DOHH2 (cell line): ENCODE results near the gene RNU2-63P.

Experiments
- H3F3A ChIP-seq: fragments of 200-600 bp; sonication (generic), shearing (Covaris generic); 2 replicates; pipeline ENCODE4 v1.6.0; 2016; ENCODE audit warnings: antibody characterized with exemption, mild to moderate bottlenecking; ENCODE audit not compliant: control insufficient read depth, insufficient read depth
- H3K27ac ChIP-seq: fragments of 200-600 bp; sonication (generic); 2 replicates; pipeline ENCODE4 v1.5.1; 2014; ENCODE audit warnings: low read depth, mild to moderate bottlenecking, low read length, moderate library complexity
- H3K27me3 ChIP-seq: fragments of 200-600 bp; sonication (generic); 2 replicates; pipeline ENCODE4 v1.6.1; 2014; ENCODE audit warnings: mild to moderate bottlenecking, low read length, mixed read lengths; ENCODE audit not compliant: control insufficient read depth
- H3K36me3 ChIP-seq: fragments of 200-600 bp; sonication (generic); 2 replicates; pipeline ENCODE4 v1.6.1; 2014; ENCODE audit warnings: mild to moderate bottlenecking, low read length, moderate library complexity, mixed read lengths; ENCODE audit not compliant: control insufficient read depth
- H3K4me1 ChIP-seq: fragments of 200-600 bp; sonication (generic); 2 replicates; pipeline ENCODE4 v1.6.1; 2014; ENCODE audit warnings: mild to moderate bottlenecking, low read length, mixed read lengths; ENCODE audit not compliant: control insufficient read depth
- H3K4me2 ChIP-seq: fragments of 200-600 bp; sonication (generic); 2 replicates; pipeline ENCODE4 v1.6.0; 2014; ENCODE audit warnings: mild to moderate bottlenecking, low read length, moderate library complexity
- H3K4me3 ChIP-seq: fragments of 200-600 bp; sonication (generic); 2 replicates; pipeline ENCODE4 v1.5.1; 2014; ENCODE audit warnings: mild to moderate bottlenecking, low read length, mixed read lengths
- H3K79me2 ChIP-seq: fragments of 200-600 bp; sonication (generic); 2 replicates; pipeline ENCODE4 v1.6.1; 2014; ENCODE audit warnings: mild to moderate bottlenecking, low read length, mixed read lengths; ENCODE audit not compliant: control insufficient read depth
- H3K9me2 ChIP-seq: fragments of 200-600 bp; sonication (generic); replicated peaks from 2 replicates; pipeline ENCODE4 v1.6.1; 2014; ENCODE audit warnings: mild to moderate bottlenecking, low read length, mixed read lengths; ENCODE audit not compliant: control insufficient read depth
- H3K9me3 ChIP-seq: fragments of 200-600 bp; sonication (generic); 2 replicates; pipeline ENCODE4 v1.6.1; 2014; ENCODE audit warnings: antibody characterized with exemption, low read length, mixed read lengths; ENCODE audit not compliant: control insufficient read depth, insufficient read depth
- H4K20me1 ChIP-seq: fragments of 200-600 bp; sonication (generic); 2 replicates; pipeline ENCODE4 v1.6.0; 2014; ENCODE audit warnings: low read depth, mild to moderate bottlenecking, antibody characterized with exemption, low read length, moderate library complexity; ENCODE audit not compliant: control insufficient read depth, insufficient read depth
- CTCF ChIP-seq: fragments of 200-600 bp; sonication (generic); IDR thresholded peaks from one replicate; pipeline ENCODE4 v1.5.1; 2014; ENCODE audit warnings: antibody characterized with exemption, mild to moderate bottlenecking, low read depth, low read length; ENCODE audit not compliant: poor library complexity, severe bottlenecking
- EZH2phosphoT487 ChIP-seq: fragments of 200-600 bp; sonication (generic); IDR thresholded peaks from 2 replicates; pipeline ENCODE4 v1.6.1; 2017; ENCODE audit warnings: borderline replicate concordance, mild to moderate bottlenecking, antibody characterized with exemption, low read length, moderate library complexity, mixed read lengths

RNU2-63P gene

DNA sequence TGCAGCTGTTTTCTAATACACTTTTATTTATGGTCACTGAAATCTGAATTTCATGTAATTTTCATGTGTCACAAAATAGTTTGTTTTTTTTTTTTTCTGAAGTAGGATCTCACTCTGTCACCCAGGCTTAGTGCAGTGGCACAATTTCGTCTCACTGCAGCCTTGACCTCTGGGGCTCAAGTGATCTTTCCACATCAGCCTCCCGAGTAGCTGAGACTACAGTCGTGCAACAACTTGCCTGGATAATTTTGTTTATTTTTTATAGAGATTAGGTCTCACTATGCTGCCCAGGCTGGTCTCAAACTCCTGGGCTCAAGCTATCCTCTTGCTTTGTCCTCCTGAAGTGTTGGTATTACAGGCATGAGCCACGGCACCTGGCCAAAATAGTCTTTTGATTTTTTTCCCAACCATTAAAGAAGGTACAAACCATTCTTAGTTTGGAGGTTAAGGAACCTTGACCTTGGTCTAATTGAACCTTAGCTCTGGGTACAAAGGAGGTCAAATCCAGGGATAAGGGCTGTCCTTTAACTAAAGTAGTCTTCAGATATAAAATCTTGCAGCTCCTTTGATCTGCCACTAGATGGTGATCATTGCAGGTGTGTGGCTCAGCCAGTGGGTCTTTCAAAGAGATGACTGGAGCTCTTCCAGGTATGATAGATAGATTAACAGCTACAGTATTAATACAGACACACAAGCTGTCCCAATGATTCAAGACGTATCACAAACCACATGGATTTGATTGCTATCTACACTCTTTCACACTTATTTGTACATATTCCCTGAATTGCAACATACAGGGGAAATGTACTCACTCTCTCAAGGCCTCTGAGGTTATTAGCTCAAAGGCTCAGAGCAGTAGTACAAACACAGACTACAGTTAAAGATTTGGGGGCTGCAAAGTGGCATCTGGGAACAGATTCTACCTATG lies 43.9 kb upstream of the RNU2-63P start:
- no peaks in the 10 kb centered on the region for H4K20me1 ChIP-seq
- no peaks in the 10 kb centered on the region for H3K27me3 ChIP-seq
- H3K79me2 ChIP-seq, result peaks cover 3% of the 10 kb centered on the region
- H3K4me2 ChIP-seq, result no peak overlapping the region
- H3K36me3 ChIP-seq, result peaks cover 3% of the 10 kb centered on the region
- H3K9me3 ChIP-seq, result no peaks in the 10 kb centered on the region
- H3K9me2 ChIP-seq, result no peaks in the 10 kb centered on the region
- peaks cover 8% of the 10 kb centered on the region for H3K4me1 ChIP-seq
- no peak overlapping the region for H3K4me3 ChIP-seq
- TF ChIP-seq EZH2phosphoT487 (no peak), CTCF (peak; percentile 78)
- no peak overlapping the region for H3K27ac ChIP-seq
- no peaks in the 10 kb centered on the region for H3F3A ChIP-seq

GRCh38 chr2:88058191-88058590 lies 41.8 kb upstream of the RNU2-63P start:
- H3K9me3 ChIP-seq, result no peaks in the 10 kb centered on the region
- H3K9me2 ChIP-seq, result no peaks in the 10 kb centered on the region
- no peak overlapping the region for H3K27ac ChIP-seq
- H3K79me2 ChIP-seq, result peaks cover 24% of the 10 kb centered on the region
- H3K4me3 ChIP-seq, result no peak overlapping the region
- no peak overlapping the region for H3K4me2 ChIP-seq
- peaks cover 23% of the 10 kb centered on the region for H3K36me3 ChIP-seq
- peaks cover 23% of the 10 kb centered on the region for H3K4me1 ChIP-seq
- H4K20me1 ChIP-seq, result 0 out of 2 replicates have a peak, but pooled peaks cover 8% of the 10 kb centered on the region
- H3K27me3 ChIP-seq, result no peaks in the 10 kb centered on the region
- H3F3A ChIP-seq, result 0 out of 2 replicates have a peak, but pooled peaks cover 6% of the 10 kb centered on the region
- no peak for TF ChIP-seq CTCF
- no peak for TF ChIP-seq EZH2phosphoT487

- H3K4me3 ChIP-seq, result no peak overlapping the region
- no peak for TF ChIP-seq CTCF
- no peak for TF ChIP-seq EZH2phosphoT487
Observed at GRCh38 chr2:88057437-88057844, 41.1 kb upstream of the RNU2-63P start.

More at GRCh38 chr2:88057437-88057844, 41.1 kb upstream of the RNU2-63P start:
- 0 out of 2 replicates have a peak, but pooled peaks cover 8% of the 10 kb centered on the region for H4K20me1 ChIP-seq
- 0 out of 2 replicates have a peak, but pooled peaks cover 9% of the 10 kb centered on the region for H3F3A ChIP-seq
- peaks cover 31% of the 10 kb centered on the region for H3K79me2 ChIP-seq
- H3K27ac ChIP-seq, result no peak overlapping the region
- H3K9me2 ChIP-seq, result no peaks in the 10 kb centered on the region
- H3K36me3 ChIP-seq, result peaks cover 31% of the 10 kb centered on the region
- no peaks in the 10 kb centered on the region for H3K27me3 ChIP-seq
- peaks cover 30% of the 10 kb centered on the region for H3K4me1 ChIP-seq
- H3K9me3 ChIP-seq, result no peaks in the 10 kb centered on the region
- H3K4me2 ChIP-seq, result no peak overlapping the region
